ENCODE results near the gene KRT33A. TPM values are rescaled to one million over a fixed set of nuclear protein-coding genes. Genes with fewer than 3 reads are reported as not detected.

Gene KRT33A
- total RNA-seq, 1 donor from 2014 or later, result not detected

- DNase-seq, result no peak
- intact Hi-C loops (cut with DNase I), result no loop called here
- ATAC-seq (ENCODE audit: poor library complexity), result no peak
These were observed 16.0 kb downstream of the KRT33A start for GRCh38 chr17:41334385-41335305.

GRCh38 chr17:41333836-41334235 lies 16.8 kb downstream of the KRT33A start:
- ATAC-seq (ENCODE audit: poor library complexity), result no peak
- DNase-seq, result no peak
- intact Hi-C loops (cut with DNase I), result no loop called here

- ATAC-seq (ENCODE audit: poor library complexity) (no peak), DNase-seq (no peak)
- intact Hi-C loops (cut with DNase I), result no loop called here
These were observed 17.5 kb downstream of the KRT33A start for GRCh38 chr17:41333098-41333497.

- DNase-seq (no peak), ATAC-seq (ENCODE audit: poor library complexity) (no peak)
- intact Hi-C loops (cut with DNase I), result no loop called here
These were observed 18.4 kb downstream of the KRT33A start for GRCh38 chr17:41332239-41332638.

- ATAC-seq (ENCODE audit: poor library complexity), result no peak
- intact Hi-C loops (cut with DNase I), result no loop called here
These were observed 19.0 kb downstream of the KRT33A start for GRCh38 chr17:41331606-41332005.

GRCh38 chr17:41329279-41329948 lies 21.2 kb downstream of the KRT33A start:
- ATAC-seq (ENCODE audit: poor library complexity), result peak; percentile 62
- intact Hi-C loops (cut with DNase I), result loop anchor here (10.0 kb wide), 1 partner anchor 425 kb away; no protein-coding TSS in a partner anchor
- peak; percentile 58 for DNase-seq

More at GRCh38 chr17:41331606-41332005, 19.0 kb downstream of the KRT33A start:
- no peak for DNase-seq

- DNase-seq (no peak), ATAC-seq (ENCODE audit: poor library complexity) (no peak)
- intact Hi-C loops (cut with DNase I), result loop anchor here (10.0 kb wide), 1 partner anchor 423 kb away; no protein-coding TSS in a partner anchor
These were observed 22.4 kb downstream of the KRT33A start for GRCh38 chr17:41328207-41328606.

GRCh38 chr17:41327411-41328120 lies 23.1 kb downstream of the KRT33A start:
- intact Hi-C loops (cut with DNase I), result loop anchor here (10.0 kb wide), 1 partner anchor 423 kb away; no protein-coding TSS in a partner anchor
- no peak for DNase-seq
- no peak for ATAC-seq (ENCODE audit: poor library complexity)

GRCh38 chr17:41326173-41327145 lies 24.2 kb downstream of the KRT33A start:
- no peak for DNase-seq
- intact Hi-C loops (cut with DNase I), result loop anchor here (10.0 kb wide), 1 partner anchor 422 kb away; no protein-coding TSS in a partner anchor
- no peak for ATAC-seq (ENCODE audit: poor library complexity)

- intact Hi-C loops (cut with DNase I), result loop anchor here (10.0 kb wide), 1 partner anchor 421 kb away; no protein-coding TSS in a partner anchor
- ATAC-seq (ENCODE audit: poor library complexity), result no peak
- DNase-seq, result no peak
These were observed 25.0 kb downstream of the KRT33A start for GRCh38 chr17:41325611-41326010.

GRCh38 chr17:41325126-41325525 lies 25.5 kb downstream of the KRT33A start:
- DNase-seq, result no peak
- intact Hi-C loops (cut with DNase I), result loop anchor here (10.0 kb wide), 1 partner anchor 420 kb away; no protein-coding TSS in a partner anchor
- ATAC-seq (ENCODE audit: poor library complexity), result no peak

- DNase-seq (no peak), ATAC-seq (ENCODE audit: poor library complexity) (no peak)
- intact Hi-C loops (cut with DNase I), result loop anchor here (10.0 kb wide), 1 partner anchor 420 kb away; no protein-coding TSS in a partner anchor
These were observed 26.2 kb downstream of the KRT33A start for GRCh38 chr17:41324180-41325075.

GRCh38 chr17:41322903-41323895 lies 27.4 kb downstream of the KRT33A start:
- ATAC-seq (ENCODE audit: poor library complexity), result no peak
- intact Hi-C loops (cut with DNase I), result loop anchor here (10.0 kb wide), 1 partner anchor 418 kb away; no protein-coding TSS in a partner anchor

GRCh38 chr17:41322094-41322902 lies 28.3 kb downstream of the KRT33A start:
- intact Hi-C loops (cut with DNase I), result loop anchor here (10.0 kb wide), 1 partner anchor 417 kb away; no protein-coding TSS in a partner anchor
- no peak for DNase-seq
- ATAC-seq (ENCODE audit: poor library complexity), result no peak

More at GRCh38 chr17:41322903-41323895, 27.4 kb downstream of the KRT33A start:
- DNase-seq, result no peak

- DNase-seq (no peak), ATAC-seq (ENCODE audit: poor library complexity) (no peak)
- intact Hi-C loops (cut with DNase I), result no loop called here
These were observed 32.4 kb downstream of the KRT33A start for GRCh38 chr17:41318231-41318630.
